GM23338 (cell line): ENCODE measurements around the gene PHYKPL. TPM values are rescaled to one million over a fixed set of nuclear protein-coding genes. Genes with fewer than 3 reads are reported as not detected.

Experiments used
- ATAC-seq: fragments of 200-7000 bp; cut with Tn5 transposase; 3 replicates; pipeline ENCODE4 v1.9.1; 2020
- DNase-seq: peaks from one replicate; pipeline ENCODE4 v3.0.0-alpha.2; 2015; ENCODE audit warnings: low spot score
- H2AFZ ChIP-seq: fragments of 200-600 bp; sonication (generic); 2 replicates; pipeline ENCODE4 v1.8.0; 2016; ENCODE audit warnings: antibody characterized with exemption, mild to moderate bottlenecking, moderate library complexity
- H3F3A ChIP-seq: fragments of 200-600 bp; sonication (generic); replicated peaks from 2 replicates; pipeline ENCODE4 v1.8.0; 2017; ENCODE audit warnings: antibody characterized with exemption, mixed run types, low read depth
- H3K27ac ChIP-seq: fragments of 200-600 bp; sonication (generic); 2 replicates; pipeline ENCODE4 v1.6.1; 2016; ENCODE audit warnings: low read depth
- H3K27me3 ChIP-seq: fragments of 200-600 bp; sonication (generic); 2 replicates; pipeline ENCODE4 v1.8.0; 2016; ENCODE audit warnings: mild to moderate bottlenecking, mixed run types, moderate library complexity; ENCODE audit not compliant: insufficient read depth
- H3K36me3 ChIP-seq: fragments of 200-600 bp; sonication (generic); 2 replicates; pipeline ENCODE4 v1.8.0; 2016; ENCODE audit warnings: mild to moderate bottlenecking; ENCODE audit not compliant: insufficient read depth
- H3K4me1 ChIP-seq: fragments of 200-600 bp; sonication (generic); 2 replicates; pipeline ENCODE4 v1.8.0; 2016; ENCODE audit warnings: mild to moderate bottlenecking, moderate library complexity; ENCODE audit not compliant: insufficient read depth
- H3K4me2 ChIP-seq: fragments of 200-600 bp; sonication (generic); 2 replicates; pipeline ENCODE4 v1.7.1; 2017; ENCODE audit warnings: mixed run types
- H3K4me3 ChIP-seq: fragments of 200-600 bp; sonication (generic); 2 replicates; pipeline ENCODE4 v1.6.1; 2016; ENCODE audit warnings: mixed run types
- H3K79me2 ChIP-seq: fragments of 200-600 bp; sonication (generic); replicated peaks from 2 replicates; pipeline ENCODE4 v1.8.0; 2017; ENCODE audit warnings: mild to moderate bottlenecking; ENCODE audit not compliant: insufficient read depth
- H3K9me2 ChIP-seq: fragments of 200-600 bp; sonication (generic); 2 replicates; pipeline ENCODE4 v1.8.0; 2017; ENCODE audit not compliant: insufficient read depth
- H4K20me1 ChIP-seq: fragments of 200-600 bp; sonication (generic); replicated peaks from 2 replicates; pipeline ENCODE4 v1.8.0; 2017; ENCODE audit warnings: mild to moderate bottlenecking; ENCODE audit not compliant: insufficient read depth
- H3K27ac Mint-ChIP-seq: 2 replicates; pipeline ENCODE4 v1.8.0; 2020; ENCODE audit warnings: inconsistent platforms, mild to moderate bottlenecking, moderate library complexity, mixed read lengths
- H3K27me3 Mint-ChIP-seq: 3 replicates; pipeline ENCODE4 v1.8.0; 2022; ENCODE audit warnings: low read depth, mild to moderate bottlenecking, moderate library complexity, mixed read lengths, inconsistent platforms; ENCODE audit not compliant: insufficient read depth, poor library complexity
- H3K36me3 Mint-ChIP-seq: 3 replicates; pipeline ENCODE4 v1.8.0; 2021; ENCODE audit warnings: low read depth, mild to moderate bottlenecking, inconsistent platforms, moderate library complexity, mixed read lengths
- H3K4me1 Mint-ChIP-seq: 3 replicates; pipeline ENCODE4 v1.8.0; 2020; ENCODE audit warnings: mild to moderate bottlenecking, inconsistent platforms, mixed read lengths
- H3K4me3 Mint-ChIP-seq: 3 replicates; pipeline ENCODE4 v1.8.0; 2021; ENCODE audit warnings: moderate library complexity, mild to moderate bottlenecking, inconsistent platforms, mixed read lengths
- H3K9me3 Mint-ChIP-seq: 3 replicates; pipeline ENCODE4 v1.8.0; 2020; ENCODE audit warnings: moderate library complexity, mild to moderate bottlenecking, inconsistent platforms, mixed read lengths
- CREB1 ChIP-seq: fragments of 250-450 bp; sonication (Bioruptor Pico); IDR thresholded peaks from 2 replicates; pipeline ENCODE4 v1.5.0; 2020; ENCODE audit warnings: low read depth, mild to moderate bottlenecking, moderate library complexity
- CTCF ChIP-seq, 2 experiments: fragments of 200-600 bp in 1 of 2; sonication (generic) in 1 of 2; conservative IDR thresholded peaks; 2 replicates each; pipeline versions ENCODE4 v1.5.1 to v1.6.1; 2016 to 2017; ENCODE audit warnings: antibody characterized with exemption in 2 of 2, low read depth in 2 of 2, mild to moderate bottlenecking in 2 of 2, moderate library complexity in 1 of 2
- EZH2 ChIP-seq: fragments of 200-600 bp; sonication (generic); IDR thresholded peaks from one replicate; pipeline ENCODE4 v1.8.0; 2017; ENCODE audit warnings: antibody characterized with exemption, mild to moderate bottlenecking, low read depth; ENCODE audit not compliant: unreplicated experiment
- EZH2phosphoT487 ChIP-seq: fragments of 200-600 bp; sonication (generic); IDR thresholded peaks from one replicate; pipeline ENCODE4 v1.8.1; 2018; ENCODE audit warnings: antibody characterized with exemption; ENCODE audit not compliant: unreplicated experiment
- JUNB ChIP-seq: IDR thresholded peaks from one replicate; pipeline ENCODE4 v1.6.1; 2016; ENCODE audit warnings: antibody characterized with exemption; ENCODE audit not compliant: unreplicated experiment
- NANOG ChIP-seq: IDR thresholded peaks from 2 replicates; pipeline ENCODE4 v1.6.1; 2016; ENCODE audit warnings: antibody characterized with exemption, borderline replicate concordance
- POLR2AphosphoS5 ChIP-seq: IDR thresholded peaks from 2 replicates; pipeline ENCODE4 v1.6.1; 2016; ENCODE audit warnings: antibody characterized with exemption, low read depth
- ZNF114 ChIP-seq: fragments of 250-450 bp; sonication (Bioruptor Pico); IDR thresholded peaks from 2 replicates; pipeline ENCODE4 v1.5.0; 2020; ENCODE audit warnings: mild to moderate bottlenecking, moderate library complexity
- ZNF462 ChIP-seq: fragments of 250-450 bp; sonication (Bioruptor Pico); IDR thresholded peaks from 2 replicates; pipeline ENCODE4 v1.5.0; 2020; ENCODE audit warnings: mild to moderate bottlenecking, moderate library complexity
- polyA plus RNA-seq: library from polyadenylated mRNA; unstranded; fragments of >200 nt; fragmentation: Nextera tagmentation; extraction: Ambion mirVana; gene quantifications from 2 replicates; pipeline ENCODE4 v1.2.1, GENCODE V29; 2016
- total RNA-seq: library from RNA; depleted of rRNA; stranded (reverse); fragments of >200 nt; shearing (Covaris generic); gene quantifications from 2 replicates; pipeline ENCODE4 v1.2.3, GENCODE V29; 2014

The PHYKPL gene
- total and polyA plus RNA-seq, 2 experiments from 2014 or later: 15.9 to 20.8 TPM

- peaks cover 34% of the 10 kb centered on the region for H3K9me3 Mint-ChIP-seq
- Histone ChIP-seq H4K20me1 (no peaks in the 10 kb centered on the region), H3K27me3 (no peaks in the 10 kb centered on the region), H3K4me3 (no peak overlapping the region), H3K36me3 (0 out of 2 replicates have a peak, but pooled peaks cover 2% of the 10 kb centered on the region), H3F3A (no peaks in the 10 kb centered on the region), H3K4me2 (no peak overlapping the region), H3K27ac (no peak overlapping the region), H3K4me1 (no peaks in the 10 kb centered on the region), H3K79me2 (no peaks in the 10 kb centered on the region), H3K9me2 (no peaks in the 10 kb centered on the region), H2AFZ (no peak overlapping the region)
- peaks cover 11% of the 10 kb centered on the region for H3K27me3 Mint-ChIP-seq
- no peak overlapping the region for H3K4me3 Mint-ChIP-seq
- no peak for TF ChIP-seq CTCF (conservative IDR thresholded peaks at IDR 0.05; ENCODE audit: low read depth in 2 of 2)
- TF ChIP-seq NANOG: no peak
- TF ChIP-seq ZNF114 (CRISPR knock-in tag): no peak
- TF ChIP-seq JUNB: no peak
- TF ChIP-seq ZNF462 (CRISPR knock-in tag): no peak
- no peak for TF ChIP-seq EZH2phosphoT487
- TF ChIP-seq CREB1 (CRISPR knock-in tag): no peak
- no peak for TF ChIP-seq POLR2AphosphoS5
- no peak for TF ChIP-seq EZH2
- H3K27ac Mint-ChIP-seq: no peak overlapping the region
- peaks cover 20% of the 10 kb centered on the region for H3K36me3 Mint-ChIP-seq
- H3K4me1 Mint-ChIP-seq: peaks cover 9% of the 10 kb centered on the region
- DNase-seq (no peak), ATAC-seq (no peak)
Measured at GRCh38 chr5:178189433-178189832, 43.2 kb downstream of the PHYKPL start.
